ENCODE measurements around the gene BGN.

The BGN gene

GRCh38 chrX:153491351-153491914 lies 3.3 kb upstream of the BGN start:
- no peak overlapping the region for H3K4me3 ChIP-seq (ENCODE audit: low read length)
- no peaks in the 10 kb centered on the region for H3K4me1 ChIP-seq (ENCODE audit: control insufficient read depth, low read depth, low read length)
- H3K27ac ChIP-seq (ENCODE audit: low read length), result no peak overlapping the region
- H3K9ac ChIP-seq (ENCODE audit: low read length), result no peak overlapping the region
- no peaks in the 10 kb centered on the region for H3K9me3 ChIP-seq (ENCODE audit: control insufficient read depth, low read depth, low read length)
- H3K36me3 ChIP-seq (ENCODE audit: control insufficient read depth, low read depth, low read length), result no peaks in the 10 kb centered on the region
- no peaks in the 10 kb centered on the region for H3K27me3 ChIP-seq (ENCODE audit: control insufficient read depth, insufficient read depth, low read length)

- H3K27ac ChIP-seq (ENCODE audit: low read length), result no peak overlapping the region
- H3K9me3 ChIP-seq (ENCODE audit: control insufficient read depth, low read depth, low read length), result no peaks in the 10 kb centered on the region
- H3K36me3 ChIP-seq (ENCODE audit: control insufficient read depth, low read depth, low read length), result no peaks in the 10 kb centered on the region
- no peak overlapping the region for H3K9ac ChIP-seq (ENCODE audit: low read length)
- no peak overlapping the region for H3K4me3 ChIP-seq (ENCODE audit: low read length)
- H3K4me1 ChIP-seq (ENCODE audit: control insufficient read depth, low read depth, low read length), result no peaks in the 10 kb centered on the region
- H3K27me3 ChIP-seq (ENCODE audit: control insufficient read depth, insufficient read depth, low read length), result no peaks in the 10 kb centered on the region
These were observed 2.9 kb upstream of the BGN start for GRCh38 chrX:153491918-153492317.

DNA sequence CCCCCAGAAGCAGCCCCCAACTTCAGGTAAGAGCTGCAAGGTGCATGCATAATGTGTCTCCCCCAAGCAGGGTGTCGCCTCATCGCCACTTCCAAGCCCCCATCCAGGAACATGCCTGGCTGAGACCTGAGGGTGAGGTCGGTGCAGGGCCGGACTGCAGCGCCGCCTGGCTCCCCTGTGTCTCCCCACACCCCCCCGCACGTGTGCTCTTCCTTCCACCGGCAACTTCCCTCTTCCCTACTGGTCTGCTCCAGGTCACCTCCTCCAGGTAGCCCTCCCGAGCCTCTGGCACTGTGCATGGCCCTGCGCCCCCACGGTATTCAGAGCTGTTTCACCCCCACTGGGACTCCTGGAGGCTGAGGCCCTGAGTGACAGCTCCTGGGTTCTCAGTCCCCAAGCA lies 2.2 kb upstream of the BGN start:
- Histone ChIP-seq H3K27ac (ENCODE audit: low read length) (no peak overlapping the region), H3K9ac (ENCODE audit: low read length) (no peak overlapping the region), H3K36me3 (ENCODE audit: control insufficient read depth, low read depth, low read length) (no peaks in the 10 kb centered on the region), H3K27me3 (ENCODE audit: control insufficient read depth, insufficient read depth, low read length) (no peaks in the 10 kb centered on the region), H3K9me3 (ENCODE audit: control insufficient read depth, low read depth, low read length) (no peaks in the 10 kb centered on the region), H3K4me3 (ENCODE audit: low read length) (no peak overlapping the region), H3K4me1 (ENCODE audit: control insufficient read depth, low read depth, low read length) (no peaks in the 10 kb centered on the region)

DNA sequence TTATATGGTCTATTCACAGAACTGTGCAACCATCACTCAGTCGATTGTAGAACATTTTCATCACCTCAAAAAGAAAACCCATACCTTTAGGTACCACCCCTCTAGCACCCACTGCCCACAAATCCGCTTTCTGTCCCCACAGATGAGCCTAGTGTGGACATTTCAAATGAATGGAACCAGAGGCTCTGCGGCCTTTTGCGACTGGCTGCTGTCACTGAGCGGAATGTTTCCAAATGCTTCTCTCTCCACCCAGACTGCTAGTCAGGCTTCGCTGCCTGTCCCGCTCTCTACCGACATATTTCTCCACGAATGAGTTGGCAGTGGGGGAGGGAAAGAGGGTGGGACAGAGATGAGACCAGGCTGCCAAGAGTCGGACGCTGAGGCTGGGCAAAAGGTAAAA lies 1.7 kb upstream of the BGN start:
- Histone ChIP-seq H3K36me3 (ENCODE audit: control insufficient read depth, low read depth, low read length) (no peaks in the 10 kb centered on the region), H3K27ac (ENCODE audit: low read length) (no peak overlapping the region), H3K4me3 (ENCODE audit: low read length) (no peak overlapping the region), H3K4me1 (ENCODE audit: control insufficient read depth, low read depth, low read length) (no peaks in the 10 kb centered on the region), H3K9ac (ENCODE audit: low read length) (no peak overlapping the region), H3K9me3 (ENCODE audit: control insufficient read depth, low read depth, low read length) (no peaks in the 10 kb centered on the region), H3K27me3 (ENCODE audit: control insufficient read depth, insufficient read depth, low read length) (no peaks in the 10 kb centered on the region)

DNA sequence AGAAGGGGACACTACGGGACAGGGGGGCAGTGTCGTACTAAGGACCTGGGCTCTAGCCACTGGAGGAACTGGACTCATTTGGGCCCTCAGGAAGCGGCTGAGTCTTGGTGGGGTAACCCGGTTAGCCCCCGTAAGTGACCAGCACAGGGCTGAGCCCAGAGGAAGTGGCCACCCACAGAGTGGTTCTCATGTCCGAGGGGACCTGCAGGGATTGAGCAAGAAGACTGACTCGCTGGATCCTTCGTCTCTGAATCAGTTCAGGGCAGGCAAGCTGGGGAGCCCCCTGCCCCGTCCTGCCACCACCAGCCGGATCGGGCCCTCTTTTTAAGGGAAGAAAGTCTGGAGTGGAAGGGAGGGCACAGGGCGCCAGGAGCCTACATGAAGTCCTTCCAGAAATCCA lies 719 bp upstream of the BGN start:
- Histone ChIP-seq H3K36me3 (ENCODE audit: control insufficient read depth, low read depth, low read length) (no peaks in the 10 kb centered on the region), H3K9ac (ENCODE audit: low read length) (no peak overlapping the region), H3K4me1 (ENCODE audit: control insufficient read depth, low read depth, low read length) (no peaks in the 10 kb centered on the region), H3K4me3 (ENCODE audit: low read length) (no peak overlapping the region), H3K27me3 (ENCODE audit: control insufficient read depth, insufficient read depth, low read length) (no peaks in the 10 kb centered on the region), H3K9me3 (ENCODE audit: control insufficient read depth, low read depth, low read length) (no peaks in the 10 kb centered on the region), H3K27ac (ENCODE audit: low read length) (no peak overlapping the region)

- no peak overlapping the region for H3K27ac ChIP-seq (ENCODE audit: low read length)
- no peaks in the 10 kb centered on the region for H3K9me3 ChIP-seq (ENCODE audit: control insufficient read depth, low read depth, low read length)
- no peaks in the 10 kb centered on the region for H3K36me3 ChIP-seq (ENCODE audit: control insufficient read depth, low read depth, low read length)
- no peak overlapping the region for H3K9ac ChIP-seq (ENCODE audit: low read length)
- H3K4me1 ChIP-seq (ENCODE audit: control insufficient read depth, low read depth, low read length), result no peaks in the 10 kb centered on the region
- H3K4me3 ChIP-seq (ENCODE audit: low read length), result peak overlapping the region; percentile 33
- no peaks in the 10 kb centered on the region for H3K27me3 ChIP-seq (ENCODE audit: control insufficient read depth, insufficient read depth, low read length)
These were observed 577 bp downstream of the BGN start for GRCh38 chrX:153495362-153495751.

GRCh38 chrX:153495903-153496589 lies 1.3 kb downstream of the BGN start:
- H3K4me1 ChIP-seq (ENCODE audit: control insufficient read depth, low read depth, low read length), result no peaks in the 10 kb centered on the region
- no peak overlapping the region for H3K9ac ChIP-seq (ENCODE audit: low read length)
- peaks cover 7% of the 10 kb centered on the region for H3K9me3 ChIP-seq (ENCODE audit: control insufficient read depth, low read depth, low read length)
- H3K27ac ChIP-seq (ENCODE audit: low read length), result no peak overlapping the region
- no peaks in the 10 kb centered on the region for H3K36me3 ChIP-seq (ENCODE audit: control insufficient read depth, low read depth, low read length)
- H3K4me3 ChIP-seq (ENCODE audit: low read length), result no peak overlapping the region
- no peaks in the 10 kb centered on the region for H3K27me3 ChIP-seq (ENCODE audit: control insufficient read depth, insufficient read depth, low read length)

- H3K36me3 ChIP-seq (ENCODE audit: control insufficient read depth, low read depth, low read length), result no peaks in the 10 kb centered on the region
- H3K4me1 ChIP-seq (ENCODE audit: control insufficient read depth, low read depth, low read length), result no peaks in the 10 kb centered on the region
- H3K4me3 ChIP-seq (ENCODE audit: low read length), result no peak overlapping the region
- H3K9ac ChIP-seq (ENCODE audit: low read length), result no peak overlapping the region
- no peak overlapping the region for H3K27ac ChIP-seq (ENCODE audit: low read length)
- no peaks in the 10 kb centered on the region for H3K27me3 ChIP-seq (ENCODE audit: control insufficient read depth, insufficient read depth, low read length)
- H3K9me3 ChIP-seq (ENCODE audit: control insufficient read depth, low read depth, low read length), result peaks cover 7% of the 10 kb centered on the region
These were observed 1.8 kb downstream of the BGN start for GRCh38 chrX:153496590-153496959.

- no peak overlapping the region for H3K4me3 ChIP-seq (ENCODE audit: low read length)
- H3K9ac ChIP-seq (ENCODE audit: low read length), result no peak overlapping the region
These were observed 3.7 kb downstream of the BGN start for GRCh38 chrX:153498453-153498852.

DNA sequence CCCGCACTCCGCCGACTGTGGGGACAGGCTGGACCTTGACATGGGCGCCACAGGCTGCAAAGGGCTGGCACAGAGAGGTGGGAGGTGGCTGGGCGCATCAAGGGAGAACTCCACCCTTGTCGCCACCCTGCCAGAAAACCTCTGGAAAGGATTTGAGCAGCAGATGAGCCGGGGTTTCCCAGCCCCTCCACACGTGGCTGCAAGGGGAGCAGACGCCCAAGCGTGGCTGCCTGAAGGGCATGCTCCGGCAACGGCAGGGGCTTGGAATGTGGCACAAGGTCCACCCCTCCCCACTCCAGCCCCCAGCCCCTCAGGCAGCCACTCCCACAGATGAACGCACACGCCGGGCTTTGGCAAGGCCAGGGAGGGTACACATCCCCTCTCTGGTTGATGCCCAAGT lies 4.6 kb downstream of the BGN start:
- Histone ChIP-seq H3K27me3 (ENCODE audit: control insufficient read depth, insufficient read depth, low read length) (no peaks in the 10 kb centered on the region), H3K36me3 (ENCODE audit: control insufficient read depth, low read depth, low read length) (no peaks in the 10 kb centered on the region), H3K9ac (ENCODE audit: low read length) (no peak overlapping the region), H3K4me1 (ENCODE audit: control insufficient read depth, low read depth, low read length) (no peaks in the 10 kb centered on the region), H3K27ac (ENCODE audit: low read length) (no peak overlapping the region), H3K9me3 (ENCODE audit: control insufficient read depth, low read depth, low read length) (peaks cover 7% of the 10 kb centered on the region), H3K4me3 (ENCODE audit: low read length) (no peak overlapping the region)

More at GRCh38 chrX:153498453-153498852, 3.7 kb downstream of the BGN start:
- H3K4me1 ChIP-seq (ENCODE audit: control insufficient read depth, low read depth, low read length), result no peaks in the 10 kb centered on the region
- peaks cover 7% of the 10 kb centered on the region for H3K9me3 ChIP-seq (ENCODE audit: control insufficient read depth, low read depth, low read length)
- H3K27me3 ChIP-seq (ENCODE audit: control insufficient read depth, insufficient read depth, low read length), result no peaks in the 10 kb centered on the region
- H3K27ac ChIP-seq (ENCODE audit: low read length), result no peak overlapping the region
- no peaks in the 10 kb centered on the region for H3K36me3 ChIP-seq (ENCODE audit: control insufficient read depth, low read depth, low read length)

GRCh38 chrX:153499876-153500275 lies 5.1 kb downstream of the BGN start:
- Histone ChIP-seq H3K36me3 (ENCODE audit: control insufficient read depth, low read depth, low read length) (no peaks in the 10 kb centered on the region), H3K9ac (ENCODE audit: low read length) (no peak overlapping the region), H3K9me3 (ENCODE audit: control insufficient read depth, low read depth, low read length) (peaks cover 7% of the 10 kb centered on the region), H3K27me3 (ENCODE audit: control insufficient read depth, insufficient read depth, low read length) (no peaks in the 10 kb centered on the region), H3K27ac (ENCODE audit: low read length) (no peak overlapping the region), H3K4me1 (ENCODE audit: control insufficient read depth, low read depth, low read length) (no peaks in the 10 kb centered on the region), H3K4me3 (ENCODE audit: low read length) (no peak overlapping the region)

DNA sequence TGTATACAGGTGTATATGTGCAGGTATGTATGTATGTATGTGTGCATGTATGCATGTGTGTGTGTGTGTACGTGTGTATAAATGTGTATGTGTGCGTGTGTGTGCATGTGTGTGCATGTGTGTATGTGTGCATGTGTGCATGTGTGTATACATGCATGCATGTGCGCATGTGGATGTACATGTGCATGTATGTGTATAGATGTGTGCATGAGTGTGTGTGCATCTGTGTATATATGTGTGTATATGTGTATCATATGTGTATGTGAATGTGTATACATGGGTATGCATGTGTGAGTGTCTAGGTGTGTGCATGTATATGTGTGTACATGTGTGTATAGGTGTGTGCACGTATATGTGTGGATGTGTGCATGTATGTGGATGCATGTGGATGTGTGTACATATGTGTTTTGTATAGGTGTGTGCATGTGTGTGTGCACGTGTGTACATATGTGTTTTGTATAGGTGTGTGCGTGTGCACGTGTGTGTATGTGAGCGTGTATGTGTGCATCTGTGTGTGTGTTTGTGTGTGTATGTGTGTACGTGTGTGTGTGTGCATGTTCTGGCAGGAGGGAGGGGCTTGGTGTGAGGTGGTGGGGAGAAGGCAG lies 6.0 kb downstream of the BGN start:
- peaks cover 7% of the 10 kb centered on the region for H3K9me3 ChIP-seq (ENCODE audit: control insufficient read depth, low read depth, low read length)
- H3K9ac ChIP-seq (ENCODE audit: low read length), result no peak overlapping the region
- no peaks in the 10 kb centered on the region for H3K36me3 ChIP-seq (ENCODE audit: control insufficient read depth, low read depth, low read length)
- no peak overlapping the region for H3K27ac ChIP-seq (ENCODE audit: low read length)
- no peak overlapping the region for H3K4me3 ChIP-seq (ENCODE audit: low read length)
- H3K27me3 ChIP-seq (ENCODE audit: control insufficient read depth, insufficient read depth, low read length), result no peaks in the 10 kb centered on the region
- H3K4me1 ChIP-seq (ENCODE audit: control insufficient read depth, low read depth, low read length), result no peaks in the 10 kb centered on the region
